DMS153 (cell line): ENCODE measurements around the gene ILDR2.
A peak's percentile ranks its signal among the peaks of the same experiment; 100 is the strongest.

Source experiments
- DNase-seq: peaks from one replicate; lab custom pipeline; 2025; lab: John Stamatoyannopoulos, UW

The ILDR2 gene

GRCh38 chr1:166975361-166976129 is at the start of gene ILDR2:
Gene ILDR2, minus strand, starts transcription at chr1:166975540. Its CDS starts 272 bp downstream, at chr1:166975268.
- DNase-seq, result no peak

GRCh38 chr1:167022384-167022783 is 47.0 kb upstream of the ILDR2 start:
- no peak for DNase-seq

GRCh38 chr1:167016100-167016750 is 40.9 kb upstream of the ILDR2 start:
- no peak for DNase-seq

- DNase-seq, result no peak
These were observed 38.0 kb upstream of the ILDR2 start for GRCh38 chr1:167013108-167013929.

GRCh38 chr1:167012570-167012969 is 37.2 kb upstream of the ILDR2 start:
- DNase-seq, result no peak

- DNase-seq, result no peak
These were observed 36.3 kb upstream of the ILDR2 start for GRCh38 chr1:167011560-167012191.

GRCh38 chr1:167003711-167004110 is 28.4 kb upstream of the ILDR2 start:
- no peak for DNase-seq

- no peak for DNase-seq
These were observed 27.0 kb upstream of the ILDR2 start for GRCh38 chr1:167002354-167002753.

GRCh38 chr1:167000546-167000945 is 25.2 kb upstream of the ILDR2 start:
- no peak for DNase-seq

- DNase-seq, result no peak
These were observed 24.2 kb upstream of the ILDR2 start for GRCh38 chr1:166999500-167000055.

- no peak for DNase-seq
These were observed 23.7 kb upstream of the ILDR2 start for GRCh38 chr1:166999075-166999474.

- DNase-seq, result no peak
These were observed 13.7 kb upstream of the ILDR2 start, which contains the start of gene MAEL for GRCh38 chr1:166988974-166989515. Gene MAEL, plus strand, starts transcription at chr1:166989280. Its CDS starts 73 bp downstream, at chr1:166989353.

- no peak for DNase-seq
These were observed 6.2 kb upstream of the ILDR2 start for GRCh38 chr1:166981589-166981988.

- peak; percentile 25 for DNase-seq
These were observed 5.5 kb upstream of the ILDR2 start for GRCh38 chr1:166980818-166981217.

- no peak for DNase-seq
These were observed 5.0 kb upstream of the ILDR2 start for GRCh38 chr1:166980383-166980782.

- no peak for DNase-seq
These were observed 3.5 kb upstream of the ILDR2 start for GRCh38 chr1:166978821-166979220.

- no peak for DNase-seq
These were observed 2.6 kb upstream of the ILDR2 start for GRCh38 chr1:166977951-166978350.

- no peak for DNase-seq
These were observed 544 bp downstream of the ILDR2 start for GRCh38 chr1:166974647-166975345.

- DNase-seq, result no peak
These were observed 2.5 kb downstream of the ILDR2 start for GRCh38 chr1:166972826-166973225.

GRCh38 chr1:166972193-166972592 is 3.1 kb downstream of the ILDR2 start:
- no peak for DNase-seq

GRCh38 chr1:166971252-166971651 is 4.1 kb downstream of the ILDR2 start:
- DNase-seq, result no peak
